ENCODE data around the gene SLC27A2. TPM values are rescaled to one million over a fixed set of nuclear protein-coding genes. Genes with fewer than 3 reads are reported as not detected.

SLC27A2 gene
- total RNA-seq, 1 donor from 2014 or later: 0.51 TPM

- H3K9me3 Mint-ChIP-seq (ENCODE audit: unreplicated experiment): no peaks in the 10 kb centered on the region
These were observed 38.6 kb upstream of the SLC27A2 start for GRCh38 chr15:50143255-50143860.

GRCh38 chr15:50144341-50145120, 37.5 kb upstream of the SLC27A2 start:
- DNase-seq (ENCODE audit: low spot score): no peak
- Mint-ChIP-seq H3K36me3 (ENCODE audit: low read depth, unreplicated experiment) (no peaks in the 10 kb centered on the region), H3K9me3 (ENCODE audit: unreplicated experiment) (no peaks in the 10 kb centered on the region), H3K4me3 (ENCODE audit: unreplicated experiment) (no peak overlapping the region), H3K27me3 (ENCODE audit: unreplicated experiment) (no peaks in the 10 kb centered on the region), H3K4me1 (ENCODE audit: unreplicated experiment) (peaks cover 25% of the 10 kb centered on the region), H3K27ac (ENCODE audit: unreplicated experiment) (no peak overlapping the region)
- no peak for TF ChIP-seq CTCF (IDR thresholded peaks at IDR 0.05; ENCODE audit: unreplicated experiment)

More at GRCh38 chr15:50143255-50143860, 38.6 kb upstream of the SLC27A2 start:
- H3K27ac Mint-ChIP-seq (ENCODE audit: unreplicated experiment): no peak overlapping the region
- no peaks in the 10 kb centered on the region for H3K27me3 Mint-ChIP-seq (ENCODE audit: unreplicated experiment)
- DNase-seq (ENCODE audit: low spot score): no peak
- peaks cover 25% of the 10 kb centered on the region for H3K4me1 Mint-ChIP-seq (ENCODE audit: unreplicated experiment)
- no peak for TF ChIP-seq CTCF (IDR thresholded peaks at IDR 0.05; ENCODE audit: unreplicated experiment)
- no peaks in the 10 kb centered on the region for H3K36me3 Mint-ChIP-seq (ENCODE audit: low read depth, unreplicated experiment)
- H3K4me3 Mint-ChIP-seq (ENCODE audit: unreplicated experiment): no peak overlapping the region

- no peak overlapping the region for H3K4me3 Mint-ChIP-seq (ENCODE audit: unreplicated experiment)
- peaks cover 20% of the 10 kb centered on the region for H3K4me1 Mint-ChIP-seq (ENCODE audit: unreplicated experiment)
- H3K9me3 Mint-ChIP-seq (ENCODE audit: unreplicated experiment): no peaks in the 10 kb centered on the region
- no peak for DNase-seq (ENCODE audit: low spot score)
- no peak overlapping the region for H3K27ac Mint-ChIP-seq (ENCODE audit: unreplicated experiment)
- no peaks in the 10 kb centered on the region for H3K27me3 Mint-ChIP-seq (ENCODE audit: unreplicated experiment)
- TF ChIP-seq CTCF (IDR thresholded peaks at IDR 0.05; ENCODE audit: unreplicated experiment): peak; percentile 63
- no peaks in the 10 kb centered on the region for H3K36me3 Mint-ChIP-seq (ENCODE audit: low read depth, unreplicated experiment)
These were observed 36.5 kb upstream of the SLC27A2 start for GRCh38 chr15:50145451-50145872.

GRCh38 chr15:50146632-50147031, 35.4 kb upstream of the SLC27A2 start:
- no peaks in the 10 kb centered on the region for H3K36me3 Mint-ChIP-seq (ENCODE audit: low read depth, unreplicated experiment)
- no peaks in the 10 kb centered on the region for H3K9me3 Mint-ChIP-seq (ENCODE audit: unreplicated experiment)
- no peak for DNase-seq (ENCODE audit: low spot score)
- TF ChIP-seq CTCF (IDR thresholded peaks at IDR 0.05; ENCODE audit: unreplicated experiment): no peak
- H3K4me1 Mint-ChIP-seq (ENCODE audit: unreplicated experiment): peaks cover 10% of the 10 kb centered on the region
- peak overlapping the region; percentile 26 for H3K27ac Mint-ChIP-seq (ENCODE audit: unreplicated experiment)
- no peaks in the 10 kb centered on the region for H3K27me3 Mint-ChIP-seq (ENCODE audit: unreplicated experiment)
- no peak overlapping the region for H3K4me3 Mint-ChIP-seq (ENCODE audit: unreplicated experiment)

Data from endothelial cell (in vitro differentiated cells).